GM18868 (cell line): ENCODE data around the gene UCN.
"Not testable (repeated sequence)": the region's sequence is repeated elsewhere in the genome, so short reads cannot be mapped to it uniquely, and the experiment has no call there.

Source experiments
- ATAC-seq: cut with Tn5 transposase; IDR thresholded peaks from one replicate; pipeline ENCODE4 v1.9.1; 2021; ENCODE audit warnings: mild to moderate bottlenecking, moderate library complexity; ENCODE audit not compliant: unreplicated experiment

The UCN gene

DNA sequence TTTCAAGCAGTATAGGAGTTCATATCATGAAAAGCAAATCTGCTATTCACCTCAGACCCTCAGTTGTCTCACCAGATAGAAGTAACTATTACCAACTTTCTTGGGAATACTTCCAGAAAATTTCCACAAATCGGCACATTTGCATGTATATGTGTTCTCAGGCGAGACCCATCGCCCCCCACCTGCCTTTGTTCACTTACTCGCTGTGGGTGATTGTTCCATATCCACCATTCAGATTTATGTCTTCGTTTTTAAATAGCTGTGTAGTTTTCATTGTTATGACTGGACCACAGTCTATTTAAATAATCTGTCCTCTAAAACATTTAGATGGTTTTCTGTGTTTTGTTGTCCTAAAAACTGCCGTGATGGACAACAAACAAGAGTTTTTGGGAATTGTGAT, 22.8 kb downstream of the UCN start:
- ATAC-seq = no peak

DNA sequence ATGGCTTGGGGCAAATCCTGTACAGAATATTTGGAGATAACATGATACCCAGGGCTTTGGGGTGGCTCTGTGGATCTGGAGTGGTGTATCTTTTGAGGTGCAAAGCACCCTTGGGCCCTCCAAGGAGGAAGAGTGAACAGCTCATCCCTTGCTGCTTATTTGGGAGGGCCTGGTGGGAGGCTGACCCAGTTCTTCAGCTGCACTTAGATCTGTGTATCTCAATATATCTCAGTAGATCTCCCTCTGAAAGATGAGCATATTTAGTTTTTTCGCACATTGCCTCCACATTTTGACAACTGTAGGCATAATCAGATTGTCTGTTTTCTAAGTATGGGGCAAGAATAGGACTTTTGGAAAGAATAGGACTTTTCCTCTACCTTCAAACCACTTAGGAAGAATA, 23.2 kb downstream of the UCN start:
- no peak for ATAC-seq

DNA sequence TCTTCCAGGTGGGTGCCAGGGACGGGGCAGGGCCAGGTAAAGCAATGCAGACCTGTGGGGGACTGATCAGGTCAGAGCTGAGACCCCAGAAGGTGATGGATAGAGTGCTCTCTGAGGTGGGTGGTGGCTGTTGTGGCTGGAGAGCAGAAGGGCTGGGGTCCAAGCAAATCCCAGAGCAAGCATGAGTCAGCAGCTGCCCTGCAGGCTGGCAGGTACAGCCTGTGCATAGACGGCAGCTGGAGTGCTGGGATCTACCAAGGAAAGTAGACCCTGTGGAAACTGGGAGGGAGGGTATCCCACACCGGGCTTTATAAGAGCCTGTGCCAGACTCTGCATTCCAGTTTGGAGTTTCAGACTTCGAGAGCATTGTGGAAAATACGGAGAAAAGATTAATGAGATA, 25.4 kb downstream of the UCN start:
- ATAC-seq = no peak

DNA sequence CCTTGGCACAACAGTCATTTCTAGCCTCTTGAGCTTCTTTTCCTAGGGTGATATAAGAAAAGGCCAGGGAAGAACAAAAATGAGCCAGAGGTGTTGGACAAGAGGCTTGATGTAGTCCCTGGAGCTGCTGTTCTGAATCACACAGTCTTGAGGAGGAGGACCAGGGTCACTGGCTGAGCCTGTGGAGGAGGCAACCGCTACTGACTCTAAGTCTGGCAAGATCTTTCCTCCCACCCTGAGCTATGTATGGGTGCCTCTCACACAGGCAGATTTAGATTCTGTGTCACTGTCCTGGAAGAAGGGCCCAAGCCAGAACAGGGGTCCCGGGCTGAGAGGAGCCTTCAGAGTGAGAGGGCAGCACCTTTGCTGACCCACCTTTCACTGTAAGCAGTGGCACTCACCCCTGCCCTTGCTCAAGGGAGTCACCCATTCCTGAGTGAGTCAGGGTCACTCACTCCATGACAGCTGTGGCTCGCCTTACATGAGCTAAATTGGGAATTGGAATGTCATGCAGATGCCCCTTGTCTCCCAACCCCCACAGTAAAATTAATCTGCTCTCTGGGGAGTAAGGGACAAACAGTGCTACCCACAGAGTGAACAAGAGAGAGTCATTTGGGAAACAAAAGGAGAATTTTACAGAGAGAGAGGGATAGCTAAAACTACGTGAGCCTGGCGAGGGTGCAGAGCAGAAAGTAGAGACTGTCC, 26.2 kb downstream of the UCN start, which contains the start of gene TRIM54:
TRIM54 (plus strand) TSS at position 575 of the 705 bp plus-strand sequence. CDS start 303 bp downstream, outside the sequence.
- ATAC-seq = no peak

DNA sequence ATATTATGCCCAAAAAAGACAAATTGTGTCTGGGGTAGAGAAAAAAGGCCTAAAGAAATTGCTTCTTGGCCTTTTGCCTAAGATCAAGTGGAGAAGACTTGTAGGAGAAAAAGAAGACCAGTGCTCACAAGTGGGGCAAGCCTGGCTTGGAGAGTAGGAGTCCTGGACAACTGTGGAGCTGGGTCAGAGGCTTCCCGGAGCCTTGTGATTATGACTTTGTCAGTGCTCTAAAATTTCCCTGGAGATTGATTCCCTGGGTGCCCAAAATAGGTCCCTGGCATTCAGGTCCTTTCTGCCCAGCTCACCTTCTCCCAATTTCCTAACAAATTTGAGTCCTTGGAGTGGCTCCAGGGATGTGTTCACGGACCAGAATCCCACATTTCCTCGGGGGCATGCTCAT, 26.8 kb downstream of the UCN start:
- no peak for ATAC-seq

DNA sequence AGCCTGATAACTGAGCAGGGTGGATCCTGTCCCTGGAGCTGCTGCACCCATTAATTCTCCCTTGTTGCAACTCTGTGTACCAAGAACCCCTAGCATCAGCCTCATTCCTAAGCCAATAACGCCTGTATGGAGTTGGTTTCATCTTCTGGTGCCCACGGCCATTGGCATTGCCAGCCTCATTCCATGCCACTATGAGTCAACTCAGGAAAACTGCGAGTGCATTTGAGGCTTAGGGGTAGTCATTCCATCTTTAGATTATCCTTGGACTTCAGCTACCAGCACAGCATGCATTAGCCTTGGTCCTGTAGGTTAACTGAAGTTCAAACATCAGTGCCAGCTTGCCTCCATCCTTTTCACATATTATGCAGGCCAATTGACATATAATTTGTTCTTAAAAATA, 27.4 kb downstream of the UCN start:
- ATAC-seq = no peak

DNA sequence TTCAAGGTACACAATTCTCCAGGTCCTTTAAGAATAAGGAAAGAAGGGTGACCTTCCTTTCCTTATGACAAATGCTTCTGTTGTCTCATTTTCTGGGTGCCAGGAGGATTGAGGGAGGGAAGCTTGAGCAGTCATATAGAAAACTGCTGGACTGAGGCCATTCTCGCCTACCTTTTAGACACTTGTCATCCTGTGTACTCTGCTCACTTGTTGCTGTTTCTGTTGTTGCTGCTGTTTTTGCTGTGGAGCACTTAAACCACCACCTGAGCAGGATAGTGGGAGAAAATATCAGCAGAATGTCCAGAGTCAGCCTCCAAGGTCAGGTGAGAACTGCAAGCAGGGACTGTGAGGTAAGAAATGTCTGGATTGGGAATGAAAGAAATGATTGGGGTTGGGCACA, 30.2 kb downstream of the UCN start:
- no peak for ATAC-seq

DNA sequence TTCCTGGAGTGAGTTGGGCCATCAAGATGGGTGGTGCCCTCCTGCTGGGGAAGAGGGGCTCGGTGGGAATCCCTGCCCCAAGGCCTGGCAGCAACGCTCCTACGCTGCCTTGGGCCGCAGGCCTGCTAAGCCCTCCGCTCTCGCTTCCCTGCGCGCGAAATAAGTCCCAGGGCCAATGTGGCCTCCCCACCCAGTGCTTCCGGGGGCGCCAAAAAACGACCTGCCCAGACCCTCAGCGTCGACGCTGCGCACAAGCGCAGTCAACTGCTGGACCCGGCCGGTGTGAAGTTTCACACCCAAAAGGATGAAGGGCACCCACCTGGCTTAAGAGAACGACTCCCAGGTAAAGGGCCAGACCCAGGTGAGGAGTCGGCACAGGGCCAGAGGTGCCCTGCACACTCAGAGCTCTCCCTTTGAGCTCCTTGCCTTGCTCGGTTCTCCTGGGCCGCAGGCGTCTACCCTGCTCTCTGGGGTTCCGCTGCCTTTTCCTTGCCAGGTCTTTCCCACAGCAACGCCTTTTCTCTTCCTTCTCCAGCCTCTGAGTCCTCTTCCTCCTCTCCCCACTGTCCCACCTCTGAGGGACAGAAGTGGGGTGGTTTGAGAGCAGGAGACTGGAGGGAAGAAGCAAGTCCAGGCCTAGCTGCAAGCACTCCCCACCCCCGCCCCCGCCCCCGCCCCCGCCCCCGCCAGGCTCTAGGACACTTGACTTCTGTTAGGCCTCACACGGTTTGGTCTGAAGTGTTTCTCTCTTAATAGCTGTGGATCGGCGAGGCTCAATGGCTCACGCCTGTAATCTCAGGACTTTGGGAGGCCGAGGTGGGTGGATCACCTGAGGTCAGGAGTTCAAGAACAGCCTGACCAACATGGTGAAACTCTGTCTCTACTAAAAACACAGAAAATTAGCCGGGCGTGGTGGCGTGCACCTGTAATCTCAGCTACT, 32.8 kb downstream of the UCN start, which contains the start of gene DNAJC5G:
DNAJC5G (plus strand) TSS at position 223 of the 940 bp plus-strand sequence. CDS start 1,296 bp downstream, outside the sequence.
- no peak for ATAC-seq

DNA sequence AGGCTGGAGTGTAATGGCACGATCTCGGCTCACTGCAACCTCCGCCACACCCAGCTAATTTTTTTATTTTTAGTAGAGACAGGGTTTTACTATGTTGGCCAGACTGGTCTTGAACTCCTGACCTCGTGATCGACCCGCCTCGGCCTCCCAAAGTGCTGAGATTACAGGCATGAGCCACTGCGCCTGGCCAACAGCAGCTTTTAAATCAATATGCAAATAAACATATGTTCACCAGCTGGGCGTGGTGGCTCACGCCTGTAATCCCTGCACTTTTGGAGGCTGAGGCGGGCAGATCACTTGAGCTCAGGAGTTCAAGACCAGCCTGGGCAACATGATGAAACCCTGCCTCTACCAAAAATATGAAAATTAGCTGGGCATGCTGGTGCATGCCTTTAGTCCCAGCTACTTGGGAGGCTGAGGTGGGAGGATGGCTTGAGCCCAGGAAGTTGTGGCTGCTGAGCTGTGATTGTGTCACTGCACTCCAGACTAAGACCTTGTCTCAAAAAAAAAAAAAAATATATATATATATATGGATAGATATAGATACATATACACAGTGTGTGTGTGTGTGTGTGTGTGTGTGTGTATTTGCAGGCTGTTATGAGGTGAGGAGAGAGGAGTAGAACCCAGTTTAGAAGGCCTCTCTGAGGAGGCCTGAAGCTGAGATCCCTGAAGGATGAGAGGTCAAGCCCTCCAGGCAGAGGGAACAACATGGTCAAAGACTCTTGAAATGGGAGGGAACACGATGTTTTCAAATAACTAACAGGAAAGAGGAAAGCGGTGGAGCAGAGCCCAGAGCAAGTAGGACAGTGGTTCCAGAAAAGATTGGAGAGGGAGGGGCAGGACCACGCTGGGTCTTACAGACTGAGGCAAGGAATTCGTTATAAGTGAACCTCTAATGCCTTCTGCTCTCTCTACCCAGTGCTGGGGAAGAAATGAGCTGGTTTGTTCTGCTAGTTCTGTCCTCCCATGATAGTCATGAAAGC, 35.4 kb downstream of the UCN start:
- not testable (repeated sequence) for ATAC-seq

DNA sequence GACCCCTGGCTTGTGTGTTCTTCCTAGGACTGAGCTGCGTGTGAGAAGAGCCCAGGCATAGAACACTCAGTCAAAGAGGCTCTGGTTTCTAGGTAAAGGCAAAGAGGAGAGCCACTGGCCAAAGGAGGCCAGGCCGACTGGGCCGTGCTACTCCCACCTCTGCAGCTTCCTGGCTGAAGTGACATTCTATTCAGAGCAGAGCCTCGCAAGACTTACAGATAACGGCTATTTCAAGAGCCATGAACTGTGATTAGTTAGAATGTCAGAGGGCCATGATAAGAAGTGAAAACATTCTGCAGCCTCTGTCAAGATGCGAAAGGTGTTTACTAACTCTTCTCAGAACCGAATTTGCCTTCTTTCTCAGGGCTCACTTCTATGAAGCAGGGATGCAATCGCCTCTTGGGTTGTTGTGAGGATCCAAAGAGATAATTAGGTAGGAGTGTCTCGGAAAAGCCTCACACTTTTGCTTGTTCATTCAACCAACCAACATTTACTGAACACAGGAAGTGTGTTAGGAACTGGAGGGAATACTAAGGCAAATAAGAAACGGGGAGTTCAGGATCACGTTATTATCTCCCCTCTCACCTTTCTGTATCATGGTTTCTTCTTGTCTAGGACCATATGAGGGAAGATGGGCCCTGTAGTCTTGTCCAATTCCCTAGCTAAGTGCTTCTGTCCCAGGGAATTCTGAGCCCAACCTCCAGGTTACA, 36.5 kb downstream of the UCN start:
- ATAC-seq = no peak

DNA sequence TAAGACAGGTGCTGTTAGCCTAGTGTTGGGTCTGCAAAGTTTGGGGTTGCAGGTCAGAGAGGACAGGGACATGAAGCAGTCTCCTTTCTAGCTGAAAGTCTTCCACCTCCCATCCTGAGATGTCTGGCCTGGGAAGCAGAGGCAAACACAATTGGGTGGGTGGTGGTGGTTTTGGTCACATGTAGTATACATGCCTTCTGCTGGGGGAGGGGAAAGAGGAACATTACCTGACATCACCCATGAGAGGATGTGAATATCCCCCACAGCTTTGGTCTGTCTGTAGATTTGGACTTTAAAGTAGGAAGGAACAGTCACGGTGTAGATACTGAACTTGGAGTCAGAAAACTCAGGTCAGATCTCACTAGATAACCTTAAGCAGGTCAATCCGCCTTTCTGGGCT, 37.6 kb downstream of the UCN start:
- ATAC-seq = no peak

DNA sequence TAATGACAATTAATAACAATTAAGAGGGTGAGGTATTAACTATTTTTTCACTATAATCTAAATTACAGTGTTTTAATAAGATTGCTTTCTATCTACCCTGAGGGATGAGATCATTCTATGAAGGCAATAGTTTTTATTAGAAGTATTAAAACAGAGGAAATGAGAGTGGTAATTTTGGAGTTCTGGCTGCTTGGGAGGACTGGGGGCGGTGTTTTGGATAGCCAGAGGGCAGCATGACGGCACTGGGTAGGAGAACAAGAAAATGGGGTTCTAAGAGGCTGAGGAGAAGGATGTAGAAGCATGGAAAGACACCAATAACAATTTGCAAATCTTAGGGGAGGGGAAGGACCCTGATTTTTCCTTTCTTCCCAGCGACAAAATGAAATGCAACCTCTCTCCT, 38.1 kb downstream of the UCN start:
- no peak for ATAC-seq

DNA sequence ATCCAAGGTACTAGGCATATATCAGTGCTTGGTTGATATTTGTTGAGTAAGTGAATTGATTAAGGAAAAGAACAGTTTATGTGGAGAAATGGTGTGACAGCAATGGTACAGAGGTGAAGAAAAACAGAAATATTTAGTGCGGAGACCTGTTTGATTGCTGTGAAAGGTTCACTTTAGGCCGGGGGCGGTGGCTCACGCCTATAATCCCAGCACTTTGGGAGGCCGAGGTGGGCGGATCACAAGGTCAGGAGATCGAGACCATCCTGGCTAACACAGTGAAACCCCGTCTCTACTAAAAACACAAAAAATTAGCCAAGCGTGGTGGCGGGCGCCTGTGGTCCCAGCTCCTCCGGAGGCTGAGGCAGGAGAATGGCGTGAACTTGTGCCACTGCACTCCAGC, 39.9 kb downstream of the UCN start:
- not testable (repeated sequence) for ATAC-seq

DNA sequence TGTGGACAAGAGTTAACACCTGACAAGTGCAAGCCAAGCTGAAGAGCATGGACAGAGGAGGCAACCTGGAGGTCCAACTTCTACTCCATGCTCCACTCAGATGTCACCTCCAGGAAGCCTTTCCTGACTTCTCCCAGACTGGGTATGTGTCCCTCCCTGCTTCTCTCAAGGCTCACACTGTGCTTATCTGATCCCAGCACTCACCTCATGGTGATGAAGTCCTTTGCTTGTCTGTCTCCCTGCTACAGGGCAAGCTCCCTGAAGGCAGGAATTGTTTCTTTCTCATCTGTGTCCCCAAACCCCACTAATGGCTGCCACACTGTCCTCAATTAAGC, 42.7 kb downstream of the UCN start:
- no peak for ATAC-seq

DNA sequence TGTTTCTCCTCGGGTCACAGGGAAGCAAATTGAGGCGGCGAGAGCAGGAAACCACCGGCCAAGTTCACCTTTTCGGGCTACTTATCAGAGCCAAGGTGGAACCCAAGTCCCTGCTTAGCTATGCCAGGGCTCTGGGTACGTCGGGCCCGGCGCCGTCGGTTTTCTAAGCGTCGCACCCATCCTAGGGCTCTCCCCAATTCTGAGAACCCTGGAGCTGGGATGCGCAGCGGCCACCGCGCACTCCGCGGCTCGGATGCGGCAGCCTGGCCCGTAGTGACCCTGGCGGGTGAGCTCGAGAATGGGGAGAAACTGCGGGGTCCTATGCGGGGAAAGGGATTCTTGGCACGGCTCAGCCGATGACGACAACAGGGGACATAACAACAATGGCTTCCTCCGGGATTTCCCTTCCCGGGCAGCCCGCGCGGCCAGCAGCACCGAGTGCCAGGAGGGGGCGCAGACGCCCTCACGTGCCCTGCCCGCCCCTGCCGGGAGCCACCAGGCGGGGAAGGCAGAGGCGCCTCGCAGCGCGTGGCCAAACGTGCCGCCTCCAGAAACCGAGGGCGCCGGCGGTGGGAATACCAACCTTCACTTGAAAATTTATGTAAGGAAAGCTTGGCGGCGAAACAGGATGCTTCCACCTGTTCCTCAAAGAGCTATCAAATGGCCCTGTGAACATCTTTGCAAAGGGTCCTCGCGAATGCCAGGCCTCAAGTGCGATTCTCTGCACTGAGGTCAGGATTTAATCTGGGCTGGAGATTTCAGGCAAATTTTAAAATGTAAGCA, 43.3 kb downstream of the UCN start:
- ATAC-seq = no peak

DNA sequence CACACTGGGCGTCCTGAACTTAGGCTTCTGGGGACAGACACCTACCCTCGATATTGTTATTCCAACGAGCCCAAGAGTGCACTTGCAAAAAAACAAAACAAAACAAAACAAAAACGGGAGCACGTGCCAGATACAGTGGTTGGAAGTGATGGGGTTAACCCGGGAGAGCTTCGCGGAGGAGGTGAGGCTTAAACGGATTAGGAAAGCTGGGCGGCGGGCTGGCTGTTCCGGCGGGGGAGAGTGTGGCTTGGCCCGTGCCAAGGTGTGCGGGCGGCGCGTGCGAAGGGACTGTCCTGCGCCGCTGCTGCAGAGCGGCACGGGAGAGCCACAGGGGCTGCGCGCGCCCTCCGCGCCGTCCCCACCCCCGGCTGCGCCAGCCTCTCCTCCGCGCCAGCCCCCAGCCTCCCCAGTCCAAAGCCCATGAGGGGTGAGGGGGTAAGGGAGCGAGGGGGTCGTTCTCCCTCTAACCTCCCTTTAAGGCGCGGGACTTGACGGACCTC, 43.9 kb downstream of the UCN start:
- no peak for ATAC-seq

DNA sequence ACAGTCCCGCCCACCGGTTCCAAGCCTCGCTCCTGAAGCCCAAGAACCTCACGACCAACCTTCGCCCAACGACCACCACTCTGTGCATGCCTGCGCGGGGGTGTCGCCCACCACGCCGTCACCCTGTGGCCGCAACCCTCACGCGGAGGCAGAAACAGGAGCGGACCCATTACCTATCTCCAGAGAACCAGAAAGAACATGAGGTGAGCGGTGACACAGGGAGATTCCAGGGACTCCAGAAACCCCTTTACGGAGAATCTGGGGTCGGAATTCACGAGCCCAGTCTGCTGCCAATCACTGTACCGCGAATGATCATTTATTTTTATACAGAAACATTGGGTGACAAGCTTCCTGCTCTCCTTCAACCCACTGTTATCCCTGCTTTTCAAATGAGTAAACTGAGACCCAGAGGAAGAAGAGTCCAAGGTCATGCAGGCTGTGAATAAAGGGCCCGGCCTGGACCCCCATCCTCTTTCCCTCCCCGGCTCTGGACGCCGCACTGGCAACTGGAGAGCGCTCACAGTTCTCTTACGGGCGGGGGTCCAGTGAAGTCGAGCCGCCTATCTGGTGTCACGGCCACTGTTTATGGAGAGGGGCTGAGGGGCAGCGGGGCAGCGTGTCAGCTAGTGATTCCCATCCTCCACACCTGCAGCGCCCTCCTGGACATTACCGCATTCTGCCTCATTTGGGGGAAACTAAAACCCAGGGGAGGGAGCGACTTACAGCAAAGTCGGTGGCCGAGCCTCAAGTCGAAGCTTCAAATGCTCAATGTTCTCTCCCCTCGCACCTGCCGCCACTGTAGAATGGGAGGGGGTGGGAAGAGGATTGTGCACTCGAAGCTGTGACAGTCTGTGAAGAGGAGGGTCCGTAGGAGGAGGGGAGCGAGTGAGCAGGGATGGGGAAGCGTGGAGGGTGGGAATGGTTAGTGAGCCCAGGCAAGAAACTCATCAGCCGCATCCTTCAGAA, 44.7 kb downstream of the UCN start:
- no peak for ATAC-seq
